Mesenchymal stem cell (in vitro differentiated cells and primary cell): Measurements from ENCODE around the gene PRSS50.
A peak's percentile ranks its signal among the peaks of the same experiment; 100 is the strongest.

Experiments used
- DNase-seq: peaks from one replicate; pipeline ENCODE4 v3.0.0-alpha.2; 2013
- H2AFZ ChIP-seq: one replicate; pipeline ENCODE4 v1.6.1; 2013; ENCODE audit warnings: low read depth, mild to moderate bottlenecking, control low read depth, inconsistent platforms, low read length, moderate library complexity
- H2AK5ac ChIP-seq: 2 replicates; pipeline ENCODE4 v1.6.1; 2013; ENCODE audit warnings: low read length, moderate library complexity, mild to moderate bottlenecking, inconsistent platforms; ENCODE audit not compliant: severe bottlenecking
- H2BK120ac ChIP-seq: one replicate; pipeline ENCODE4 v1.6.1; 2013; ENCODE audit warnings: low read depth, mild to moderate bottlenecking, inconsistent platforms, low read length, moderate library complexity
- H2BK12ac ChIP-seq, 2 experiments: one replicate each; pipeline ENCODE4 v1.6.1; 2013; ENCODE audit warnings: inconsistent platforms in 2 of 2, low read length in 2 of 2, mild to moderate bottlenecking in 2 of 2, moderate library complexity in 2 of 2, control low read depth in 1 of 2
- H2BK15ac ChIP-seq: one replicate; pipeline ENCODE4 v1.6.1; 2013; ENCODE audit warnings: mild to moderate bottlenecking, low read depth, inconsistent platforms; ENCODE audit not compliant: poor library complexity, severe bottlenecking
- H2BK5ac ChIP-seq: 2 replicates; pipeline ENCODE4 v1.6.1; 2013; ENCODE audit warnings: low read depth, mild to moderate bottlenecking, low read length, control low read depth, inconsistent platforms; ENCODE audit not compliant: poor library complexity, severe bottlenecking
- H3K14ac ChIP-seq, 2 experiments: one replicate each; pipeline ENCODE4 v1.6.1; 2013; ENCODE audit warnings: inconsistent platforms in 2 of 2, low read length in 2 of 2, control low read depth in 1 of 2, mild to moderate bottlenecking in 1 of 2, moderate library complexity in 1 of 2
- H3K18ac ChIP-seq, 2 experiments: one replicate each; pipeline ENCODE4 v1.6.1; 2013; ENCODE audit warnings: inconsistent platforms in 2 of 2, low read length in 2 of 2, control low read depth in 1 of 2, low read depth in 1 of 2, mild to moderate bottlenecking in 1 of 2
- H3K23ac ChIP-seq, 2 experiments: one replicate each; pipeline ENCODE4 v1.6.1; 2013; ENCODE audit warnings: inconsistent platforms in 2 of 2, low read length in 2 of 2, mild to moderate bottlenecking in 2 of 2, moderate library complexity in 2 of 2, control low read depth in 1 of 2
- H3K27ac ChIP-seq: 2 replicates; pipeline ENCODE4 v1.5.1; 2013; ENCODE audit warnings: mild to moderate bottlenecking, moderate library complexity, low read length, control low read depth, inconsistent platforms; ENCODE audit not compliant: poor library complexity, severe bottlenecking
- H3K27me3 ChIP-seq, 2 experiments: 2 replicates each; pipeline versions ENCODE4 v1.6.1 to v1.7.0; 2013; ENCODE audit warnings: low read length in 2 of 2, mild to moderate bottlenecking in 2 of 2, moderate library complexity in 2 of 2, control low read depth in 1 of 2, inconsistent platforms in 1 of 2; ENCODE audit not compliant: control insufficient read depth in 1 of 2, insufficient read depth in 1 of 2
- H3K36me3 ChIP-seq, 2 experiments: 2 replicates each; pipeline versions ENCODE4 v1.6.1 to v1.7.0; 2013; ENCODE audit warnings: low read length in 2 of 2, control low read depth in 1 of 2, inconsistent platforms in 1 of 2, low read depth in 1 of 2, mild to moderate bottlenecking in 1 of 2; ENCODE audit not compliant: insufficient read depth in 2 of 2, control insufficient read depth in 1 of 2
- H3K4ac ChIP-seq, 2 experiments: one replicate each; pipeline ENCODE4 v1.6.1; 2013; ENCODE audit warnings: inconsistent platforms in 2 of 2, low read length in 2 of 2, mild to moderate bottlenecking in 2 of 2, moderate library complexity in 2 of 2, control low read depth in 1 of 2, low read depth in 1 of 2
- H3K4me1 ChIP-seq: 2 replicates; pipeline ENCODE4 v1.6.1; 2013; ENCODE audit warnings: low read depth, low read length, control low read depth; ENCODE audit not compliant: control insufficient read depth, insufficient read depth
- H3K4me2 ChIP-seq: 2 replicates; pipeline ENCODE4 v1.6.1; 2013; ENCODE audit warnings: low read length, mild to moderate bottlenecking, inconsistent platforms; ENCODE audit not compliant: poor library complexity, severe bottlenecking
- H3K4me3 ChIP-seq, 2 experiments: 2 replicates each; pipeline versions ENCODE4 v1.5.1 to v1.7.0; 2013; ENCODE audit warnings: low read length in 2 of 2, mild to moderate bottlenecking in 2 of 2, control low read depth in 1 of 2, low read depth in 1 of 2; ENCODE audit not compliant: insufficient read depth in 1 of 2
- H3K79me1 ChIP-seq: replicated peaks from 2 replicates; pipeline ENCODE4 v1.6.1; 2013; ENCODE audit warnings: mild to moderate bottlenecking, control low read depth, low read length, inconsistent platforms; ENCODE audit not compliant: poor library complexity, severe bottlenecking
- H3K9ac ChIP-seq: 2 replicates; pipeline ENCODE4 v1.7.0; 2013; ENCODE audit warnings: mild to moderate bottlenecking, low read length, moderate library complexity
- H3K9me3 ChIP-seq: 2 replicates; pipeline ENCODE4 v1.7.0; 2013; ENCODE audit warnings: mild to moderate bottlenecking, low read length; ENCODE audit not compliant: control insufficient read depth
- H4K8ac ChIP-seq: one replicate; pipeline ENCODE4 v1.6.1; 2013; ENCODE audit warnings: inconsistent platforms, mild to moderate bottlenecking, low read length, moderate library complexity
- H4K91ac ChIP-seq: one replicate; pipeline ENCODE4 v1.6.1; 2013; ENCODE audit warnings: mild to moderate bottlenecking, low read length, inconsistent platforms
- WGBS: methylation state at CpG from one replicate; pipeline ENCODE4 v1.1.7; 2013; ENCODE audit warnings: mixed read lengths; 5-methylcytosine and 5-hydroxymethylcytosine counted together

The PRSS50 gene

DNA sequence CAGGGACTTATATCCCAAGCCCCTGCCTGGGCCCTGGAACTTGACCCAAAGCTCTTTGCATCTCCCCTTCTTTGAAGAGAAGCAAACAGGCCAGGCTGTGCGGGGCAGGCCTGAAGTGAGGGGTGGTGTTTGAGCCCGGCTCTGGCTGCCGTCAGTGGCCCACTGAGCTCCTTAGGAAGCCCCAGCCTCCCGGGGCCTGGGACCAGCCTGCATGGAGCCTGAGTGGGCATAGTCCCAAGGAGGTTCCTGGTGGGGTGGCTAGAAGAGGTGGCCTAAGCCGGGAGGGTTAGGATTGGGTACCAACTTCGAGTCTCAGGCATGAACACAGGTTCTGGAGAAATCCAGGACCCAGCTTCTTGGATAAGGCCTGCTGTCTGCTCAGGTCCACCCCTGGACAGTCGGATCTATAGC lies 10.1 kb downstream of the PRSS50 start:
- no peak overlapping the region for H4K8ac ChIP-seq
- no peaks in the 10 kb centered on the region for H3K9me3 ChIP-seq
- H3K27ac ChIP-seq = no peak overlapping the region
- H2BK12ac ChIP-seq = no peak overlapping the region
- H4K91ac ChIP-seq = no peak overlapping the region
- H3K18ac ChIP-seq = no peak overlapping the region
- H3K36me3 ChIP-seq = no peaks in the 10 kb centered on the region
- H2AFZ ChIP-seq = no peak overlapping the region
- peaks cover 8% of the 10 kb centered on the region for H3K4me1 ChIP-seq
- no peak overlapping the region for H2AK5ac ChIP-seq
- 92% methylated on average over 7 of the region's 7 CpGs for WGBS
- H3K9ac ChIP-seq = no peak overlapping the region
- no peak overlapping the region for H3K4ac ChIP-seq
- H3K4me3 ChIP-seq = no peak overlapping the region
- no peak overlapping the region for H2BK15ac ChIP-seq
- no peak overlapping the region for H3K4me2 ChIP-seq
- H3K27me3 ChIP-seq = peaks cover 22 to 40% of the 10 kb centered on the region in 2 experiments
- no peak overlapping the region for H2BK5ac ChIP-seq
- no peaks in the 10 kb centered on the region for H3K79me1 ChIP-seq
- H3K14ac ChIP-seq = no peak overlapping the region
- no peak for DNase-seq
- H2BK120ac ChIP-seq = no peak overlapping the region
- H3K23ac ChIP-seq = no peak overlapping the region

DNA sequence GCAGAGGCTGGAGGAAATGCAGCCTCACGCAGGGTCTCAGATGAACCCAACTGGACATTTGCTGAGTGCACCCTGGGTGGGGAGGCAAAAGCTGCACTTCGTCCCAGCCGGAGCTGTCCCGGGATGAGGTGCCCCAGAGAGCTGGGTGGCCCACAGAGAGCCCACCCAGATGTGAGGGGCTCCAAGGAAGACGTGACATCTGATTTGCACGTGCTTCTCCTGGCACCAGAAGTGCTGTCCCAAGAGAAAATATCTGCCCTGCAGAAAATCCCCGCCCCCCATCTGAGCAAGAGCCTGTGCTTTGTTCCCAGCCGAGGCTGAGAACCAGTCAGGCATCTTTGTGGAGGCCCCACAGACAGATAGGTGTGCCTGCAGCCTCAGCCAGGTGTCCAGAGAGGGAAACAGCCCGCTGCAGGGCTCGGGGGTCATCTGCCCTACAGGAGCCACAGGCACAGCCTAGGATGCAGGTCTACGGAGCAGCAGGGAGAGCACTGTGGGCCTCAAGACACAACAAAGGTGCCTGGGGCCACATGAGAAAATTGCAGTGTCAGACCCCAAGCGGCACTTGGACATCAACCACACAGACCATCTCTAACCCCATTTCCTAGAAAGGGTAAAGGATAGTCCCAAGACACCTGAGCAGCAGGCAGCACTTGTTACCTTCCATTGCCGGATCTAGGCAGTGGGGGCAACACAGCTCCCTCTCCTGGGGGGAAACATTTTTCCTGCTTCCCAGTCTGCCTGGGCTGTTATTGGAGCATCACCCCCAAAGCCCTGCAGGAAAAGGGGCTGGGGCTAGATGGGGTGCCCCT lies 10.7 kb downstream of the PRSS50 start:
- WGBS = 75% methylated on average over 13 of the region's 13 CpGs
- Histone ChIP-seq H3K4ac (peak overlapping the region in 1 of 2 experiments; percentile 24), H3K23ac (no peak overlapping the region), H4K8ac (no peak overlapping the region), H2BK120ac (no peak overlapping the region), H4K91ac (no peak overlapping the region), H2AK5ac (no peak overlapping the region), H2AFZ (no peak overlapping the region), H3K9ac (no peak overlapping the region), H3K79me1 (no peaks in the 10 kb centered on the region), H3K4me2 (no peak overlapping the region), H3K9me3 (no peaks in the 10 kb centered on the region), H3K18ac (no peak overlapping the region), H3K4me3 (no peak overlapping the region), H3K27me3 (peaks cover 28 to 46% of the 10 kb centered on the region in 2 experiments), H3K4me1 (peaks cover 8% of the 10 kb centered on the region), H3K27ac (no peak overlapping the region), H3K14ac (no peak overlapping the region), H2BK5ac (no peak overlapping the region), H2BK15ac (no peak overlapping the region), H2BK12ac (no peak overlapping the region), H3K36me3 (no peaks in the 10 kb centered on the region)
- no peak for DNase-seq

DNA sequence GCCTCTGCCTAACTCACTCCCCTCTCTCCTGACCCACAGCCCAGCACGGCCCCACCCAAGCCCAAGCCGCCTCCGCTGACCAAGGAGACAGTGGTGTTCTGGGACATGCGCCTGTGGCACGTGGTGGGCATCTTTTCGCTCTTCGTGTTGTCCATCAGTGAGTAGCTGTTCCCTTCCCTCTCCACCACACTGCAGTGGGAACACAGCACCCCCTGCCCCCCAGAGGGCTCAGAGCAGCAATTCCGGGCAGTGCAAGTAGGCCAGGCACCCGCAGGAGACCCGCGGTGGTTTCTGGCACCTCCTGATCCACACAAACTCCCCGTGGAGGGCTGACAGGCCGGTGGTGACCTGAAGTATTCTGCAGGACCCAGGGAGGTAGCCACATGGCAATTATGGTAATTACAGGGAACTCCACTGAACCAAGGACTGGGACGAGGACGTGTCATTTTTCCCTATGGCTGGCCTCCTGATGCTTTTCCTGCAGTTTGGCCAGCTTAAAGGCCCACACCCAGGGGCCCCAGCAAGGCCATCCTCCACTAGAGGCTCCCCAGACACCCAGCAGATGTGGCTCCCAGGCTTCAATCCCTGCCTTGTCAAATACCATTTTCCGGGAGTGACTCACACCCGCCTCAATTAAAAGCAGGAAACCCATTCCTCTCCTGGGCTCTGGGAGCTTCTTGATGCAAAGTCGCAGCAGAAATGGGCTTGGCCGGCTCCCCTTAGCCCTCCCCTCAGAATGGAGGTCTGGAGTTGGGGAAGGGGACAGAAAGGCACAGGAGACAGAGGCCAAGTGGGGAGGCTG lies 11.7 kb downstream of the PRSS50 start:
- no peaks in the 10 kb centered on the region for H3K36me3 ChIP-seq
- H2AK5ac ChIP-seq = no peak overlapping the region
- no peak overlapping the region for H2BK120ac ChIP-seq
- H4K8ac ChIP-seq = no peak overlapping the region
- H2AFZ ChIP-seq = no peak overlapping the region
- H3K4ac ChIP-seq = no peak overlapping the region
- H3K9me3 ChIP-seq = no peaks in the 10 kb centered on the region
- no peaks in the 10 kb centered on the region for H3K79me1 ChIP-seq
- H2BK12ac ChIP-seq = no peak overlapping the region
- H2BK15ac ChIP-seq = peak overlapping the region; percentile 15
- no peak overlapping the region for H3K4me3 ChIP-seq
- H4K91ac ChIP-seq = no peak overlapping the region
- H3K4me1 ChIP-seq = peaks cover 12% of the 10 kb centered on the region
- no peak overlapping the region for H3K14ac ChIP-seq
- no peak overlapping the region for H3K18ac ChIP-seq
- whole genome bisulfite sequencing = 60% methylated on average over 19 of the region's 19 CpGs
- no peak overlapping the region for H3K9ac ChIP-seq
- H2BK5ac ChIP-seq = no peak overlapping the region
- H3K23ac ChIP-seq = no peak overlapping the region
- H3K27ac ChIP-seq = no peak overlapping the region
- peaks cover 34 to 54% of the 10 kb centered on the region in 2 experiments for H3K27me3 ChIP-seq
- H3K4me2 ChIP-seq = no peak overlapping the region
- peak; percentile 66 for DNase-seq

GRCh38 chr3:46705022-46705530 lies 12.6 kb downstream of the PRSS50 start:
- Histone ChIP-seq H3K23ac (no peak overlapping the region), H3K4me3 (no peak overlapping the region), H3K27me3 (peaks cover 43 to 58% of the 10 kb centered on the region in 2 experiments), H3K4me2 (no peak overlapping the region), H2BK12ac (no peak overlapping the region), H4K91ac (no peak overlapping the region), H2BK15ac (no peak overlapping the region), H4K8ac (no peak overlapping the region), H2BK120ac (no peak overlapping the region), H2BK5ac (no peak overlapping the region), H3K27ac (no peak overlapping the region), H3K36me3 (no peaks in the 10 kb centered on the region), H3K14ac (no peak overlapping the region), H2AFZ (no peak overlapping the region), H3K4me1 (peaks cover 15% of the 10 kb centered on the region), H3K4ac (no peak overlapping the region), H3K9ac (no peak overlapping the region), H3K9me3 (no peaks in the 10 kb centered on the region), H3K79me1 (no peaks in the 10 kb centered on the region), H2AK5ac (no peak overlapping the region), H3K18ac (no peak overlapping the region)
- DNase-seq = peak; percentile 75
- 0% methylated on average over 3 of the region's 4 CpGs for WGBS
